ENCODE measurements around the gene UBL4A.

The UBL4A gene

DNA sequence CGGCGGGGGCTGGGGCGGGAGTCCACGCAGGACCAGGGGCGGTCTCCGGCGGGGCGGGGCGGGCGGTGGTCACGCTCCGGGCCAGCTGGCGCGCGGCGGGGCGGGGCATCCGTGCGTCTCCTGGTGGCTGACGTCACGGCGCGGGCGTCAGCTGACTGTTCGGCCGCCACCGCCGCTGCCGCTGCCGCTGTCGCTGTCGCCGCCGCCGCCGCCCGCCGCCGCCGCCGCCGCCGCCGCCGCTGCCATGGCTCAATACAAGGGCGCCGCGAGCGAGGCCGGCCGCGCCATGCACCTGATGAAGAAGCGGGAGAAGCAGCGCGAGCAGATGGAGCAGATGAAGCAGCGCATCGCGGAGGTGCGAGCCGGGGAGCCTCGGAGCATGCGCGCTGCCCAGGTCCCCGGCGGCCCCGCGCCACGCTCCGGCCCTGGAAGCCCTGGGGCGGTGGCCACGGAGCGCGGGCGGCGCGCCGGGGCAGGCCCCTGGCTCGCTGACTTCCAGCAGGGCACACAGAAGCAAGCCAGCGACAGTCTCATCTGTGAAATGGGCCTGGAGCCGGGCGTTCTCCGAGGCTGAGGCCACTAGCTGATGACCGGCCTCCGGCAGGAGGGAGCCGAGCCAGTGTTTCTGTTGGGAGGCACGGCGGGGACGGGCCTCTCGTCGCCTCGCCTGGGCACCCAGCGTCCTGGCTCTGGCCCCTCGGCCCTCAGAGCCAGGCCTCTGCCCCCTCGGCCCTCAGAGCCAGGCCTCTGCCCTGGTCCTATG is 42.2 kb downstream of the UBL4A start, which contains the start of gene FAM50A:
Gene FAM50A (plus strand): TSS at position 150 of the 763 bp plus-strand sequence. CDS start 95 bp downstream, at position 245.
- DNase-seq (ENCODE audit: insufficient read length, low spot score), result peak; percentile 87
- TF ChIP-seq SPI1 (IDR thresholded peaks at IDR 0.05; ENCODE audit: low read depth, low read length) (no peak), POU2F2 (IDR thresholded peaks at IDR 0.05; ENCODE audit: low read depth, low read length) (no peak), TAF1 (IDR thresholded peaks at IDR 0.05; ENCODE audit: low read depth, low read length) (no peak), POLR2A (IDR thresholded peaks at IDR 0.05; ENCODE audit: low read depth, low read length) (no peak), POLR2AphosphoS5 (IDR thresholded peaks at IDR 0.05; ENCODE audit: low read depth, low read length) (no peak), PAX5 (IDR thresholded peaks at IDR 0.05; ENCODE audit: insufficient read depth, low read length, severe bottlenecking) (no peak)
- FAIRE-seq, result peak; percentile 96

DNA sequence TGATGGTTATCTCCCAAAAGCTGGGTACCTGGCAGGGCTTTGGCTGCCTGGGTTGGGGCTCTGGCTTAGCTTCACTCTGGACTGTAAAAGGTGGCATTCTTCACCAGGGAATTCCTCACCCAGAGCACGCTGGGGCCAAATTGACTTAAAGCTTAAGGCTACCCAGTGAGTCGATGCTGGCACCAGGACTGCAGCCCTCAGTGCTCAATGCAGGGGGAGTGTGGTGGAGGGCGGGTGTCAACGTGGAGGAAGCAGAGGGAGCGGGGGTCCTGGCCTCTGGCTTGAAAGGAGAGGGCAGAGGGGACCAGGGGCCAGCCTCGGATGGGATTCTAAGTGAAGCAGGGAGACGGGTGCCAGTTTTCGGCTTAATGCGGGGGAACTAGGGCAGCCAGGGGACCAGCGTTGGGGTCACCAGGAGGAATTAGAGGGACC is 42.9 kb downstream of the UBL4A start:
- DNase-seq (ENCODE audit: insufficient read length, low spot score) (no peak), FAIRE-seq (peak; percentile 54)
- TF ChIP-seq POLR2AphosphoS5 (IDR thresholded peaks at IDR 0.05; ENCODE audit: low read depth, low read length) (no peak), TAF1 (IDR thresholded peaks at IDR 0.05; ENCODE audit: low read depth, low read length) (no peak), POLR2A (IDR thresholded peaks at IDR 0.05; ENCODE audit: low read depth, low read length) (no peak), POU2F2 (IDR thresholded peaks at IDR 0.05; ENCODE audit: low read depth, low read length) (no peak), SPI1 (IDR thresholded peaks at IDR 0.05; ENCODE audit: low read depth, low read length) (no peak), PAX5 (IDR thresholded peaks at IDR 0.05; ENCODE audit: insufficient read depth, low read length, severe bottlenecking) (no peak)

DNA sequence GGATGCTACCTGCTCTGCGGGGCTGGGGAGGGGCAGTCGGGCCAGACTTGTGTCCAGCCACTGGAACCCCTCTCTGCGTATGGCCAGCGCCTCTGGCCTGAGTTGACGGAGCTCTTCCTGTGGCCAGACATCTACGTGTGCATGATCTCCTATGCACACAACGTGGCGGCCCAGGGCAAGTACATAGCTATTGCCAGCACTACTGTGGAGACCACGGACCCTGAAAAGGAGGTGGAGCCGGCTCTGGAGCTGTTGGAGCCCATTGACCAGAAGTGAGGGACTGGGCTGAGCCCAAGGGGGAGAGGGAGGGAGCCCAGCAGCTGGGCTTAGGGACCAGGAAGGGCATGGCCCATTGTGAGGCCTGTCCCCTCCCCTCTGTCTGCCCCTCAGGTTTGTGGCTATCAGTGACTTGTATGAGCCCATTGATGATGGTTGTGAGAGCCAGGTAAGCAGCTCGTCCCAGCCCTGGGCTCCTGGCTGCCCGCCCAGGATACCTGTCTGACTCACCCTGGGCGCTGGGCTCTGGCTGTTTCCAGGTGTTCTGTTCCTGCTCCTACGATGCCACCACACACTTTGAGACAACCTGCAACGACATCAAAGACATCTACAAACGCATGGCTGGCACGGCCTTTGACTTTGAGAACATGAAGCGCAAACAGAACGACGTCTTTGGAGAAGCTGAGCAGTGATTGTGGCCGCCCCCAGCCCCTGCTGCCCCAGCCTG is 44.3 kb downstream of the UBL4A start:
- TF ChIP-seq POLR2A (IDR thresholded peaks at IDR 0.05; ENCODE audit: low read depth, low read length) (no peak), TAF1 (IDR thresholded peaks at IDR 0.05; ENCODE audit: low read depth, low read length) (no peak), POLR2AphosphoS5 (IDR thresholded peaks at IDR 0.05; ENCODE audit: low read depth, low read length) (no peak), POU2F2 (IDR thresholded peaks at IDR 0.05; ENCODE audit: low read depth, low read length) (no peak), PAX5 (IDR thresholded peaks at IDR 0.05; ENCODE audit: insufficient read depth, low read length, severe bottlenecking) (no peak), SPI1 (IDR thresholded peaks at IDR 0.05; ENCODE audit: low read depth, low read length) (no peak)
- no peak for DNase-seq (ENCODE audit: insufficient read length, low spot score)
- no peak for FAIRE-seq

DNA sequence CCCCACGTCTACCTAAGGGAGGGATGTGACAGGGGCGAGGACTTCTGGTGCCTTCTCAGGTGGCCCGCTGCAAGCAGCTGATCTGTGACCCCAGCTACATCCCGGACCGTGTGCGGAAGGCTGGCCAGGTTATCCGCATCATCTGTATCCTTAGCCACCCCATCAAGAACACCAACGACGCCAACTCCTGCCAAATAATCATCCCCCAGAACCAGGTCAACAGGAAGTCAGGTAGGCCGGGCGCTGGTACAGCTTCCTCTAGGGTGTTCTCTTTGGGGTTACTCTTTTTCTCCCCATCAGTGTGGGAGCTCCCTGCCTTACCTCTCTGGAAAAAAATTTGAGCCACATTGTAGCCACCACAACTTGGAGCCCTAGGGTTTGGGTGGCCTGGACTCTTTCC is 44.9 kb downstream of the UBL4A start:
- FAIRE-seq (no peak), DNase-seq (ENCODE audit: insufficient read length, low spot score) (no peak)
- TF ChIP-seq TAF1 (IDR thresholded peaks at IDR 0.05; ENCODE audit: low read depth, low read length), result no peak
- TF ChIP-seq POU2F2 (IDR thresholded peaks at IDR 0.05; ENCODE audit: low read depth, low read length), result no peak
- no peak for TF ChIP-seq POLR2AphosphoS5 (IDR thresholded peaks at IDR 0.05; ENCODE audit: low read depth, low read length)
- no peak for TF ChIP-seq PAX5 (IDR thresholded peaks at IDR 0.05; ENCODE audit: insufficient read depth, low read length, severe bottlenecking)
- TF ChIP-seq SPI1 (IDR thresholded peaks at IDR 0.05; ENCODE audit: low read depth, low read length), result no peak
- no peak for TF ChIP-seq POLR2A (IDR thresholded peaks at IDR 0.05; ENCODE audit: low read depth, low read length)

DNA sequence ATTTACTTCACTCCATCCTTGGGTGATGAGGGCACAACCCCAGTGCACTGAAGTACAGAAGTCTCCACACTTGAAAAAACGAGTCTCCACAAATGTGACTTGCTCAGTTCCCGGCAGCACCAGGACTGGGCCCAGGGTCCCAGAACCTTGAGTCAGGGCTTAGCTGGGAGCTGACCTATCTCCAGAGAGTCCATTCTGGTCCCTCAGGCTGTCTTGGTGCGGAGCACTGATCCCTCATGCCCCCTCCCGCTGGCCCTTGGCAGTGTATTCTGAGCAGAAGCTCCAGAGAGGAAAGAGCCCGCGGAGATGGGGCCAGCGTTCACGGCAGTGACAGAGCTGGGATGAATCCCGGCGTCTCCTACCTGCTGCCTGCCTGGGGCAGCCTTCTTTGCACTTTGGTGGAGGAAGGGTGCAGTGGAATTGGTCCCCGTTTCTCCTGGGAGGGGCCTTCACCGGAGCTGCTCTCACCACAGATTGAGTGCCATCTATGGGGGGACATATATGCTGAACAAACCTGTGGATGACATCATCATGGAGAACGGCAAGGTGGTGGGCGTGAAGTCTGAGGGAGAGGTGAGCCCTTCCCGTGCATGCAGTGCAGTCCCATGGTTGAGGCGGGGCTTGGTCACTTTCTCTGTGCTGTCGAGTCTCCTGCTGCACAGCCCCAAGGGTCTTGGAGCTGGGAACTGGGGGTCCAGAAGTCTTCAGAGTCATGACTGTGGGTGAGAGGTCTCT is 45.6 kb downstream of the UBL4A start:
- DNase-seq (ENCODE audit: insufficient read length, low spot score) (no peak), FAIRE-seq (peak; percentile 40)
- TF ChIP-seq POU2F2 (IDR thresholded peaks at IDR 0.05; ENCODE audit: low read depth, low read length), result no peak
- TF ChIP-seq TAF1 (IDR thresholded peaks at IDR 0.05; ENCODE audit: low read depth, low read length), result no peak
- TF ChIP-seq POLR2A (IDR thresholded peaks at IDR 0.05; ENCODE audit: low read depth, low read length), result no peak
- TF ChIP-seq PAX5 (IDR thresholded peaks at IDR 0.05; ENCODE audit: insufficient read depth, low read length, severe bottlenecking), result no peak
- no peak for TF ChIP-seq SPI1 (IDR thresholded peaks at IDR 0.05; ENCODE audit: low read depth, low read length)
- TF ChIP-seq POLR2AphosphoS5 (IDR thresholded peaks at IDR 0.05; ENCODE audit: low read depth, low read length), result no peak

DNA sequence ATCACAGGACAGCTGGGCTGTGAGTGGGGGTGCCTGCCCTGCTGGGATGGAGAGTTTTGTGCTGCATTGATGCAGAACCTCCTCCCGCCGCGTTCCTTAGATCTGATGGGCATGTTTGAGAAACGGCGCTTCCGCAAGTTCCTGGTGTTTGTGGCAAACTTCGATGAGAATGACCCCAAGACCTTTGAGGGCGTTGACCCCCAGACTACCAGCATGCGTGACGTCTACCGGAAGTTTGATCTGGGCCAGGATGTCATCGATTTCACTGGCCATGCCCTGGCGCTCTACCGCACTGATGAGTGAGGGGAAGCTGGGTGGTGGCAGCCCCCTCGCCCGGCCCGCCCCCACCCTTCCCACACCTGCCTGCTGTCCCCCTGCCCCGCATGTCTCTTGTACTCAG is 46.6 kb downstream of the UBL4A start:
- FAIRE-seq, result no peak
- no peak for TF ChIP-seq TAF1 (IDR thresholded peaks at IDR 0.05; ENCODE audit: low read depth, low read length)
- TF ChIP-seq PAX5 (IDR thresholded peaks at IDR 0.05; ENCODE audit: insufficient read depth, low read length, severe bottlenecking), result no peak
- TF ChIP-seq POU2F2 (IDR thresholded peaks at IDR 0.05; ENCODE audit: low read depth, low read length), result no peak
- TF ChIP-seq POLR2A (IDR thresholded peaks at IDR 0.05; ENCODE audit: low read depth, low read length), result no peak
- no peak for TF ChIP-seq POLR2AphosphoS5 (IDR thresholded peaks at IDR 0.05; ENCODE audit: low read depth, low read length)
- no peak for TF ChIP-seq SPI1 (IDR thresholded peaks at IDR 0.05; ENCODE audit: low read depth, low read length)
- DNase-seq (ENCODE audit: insufficient read length, low spot score), result no peak

DNA sequence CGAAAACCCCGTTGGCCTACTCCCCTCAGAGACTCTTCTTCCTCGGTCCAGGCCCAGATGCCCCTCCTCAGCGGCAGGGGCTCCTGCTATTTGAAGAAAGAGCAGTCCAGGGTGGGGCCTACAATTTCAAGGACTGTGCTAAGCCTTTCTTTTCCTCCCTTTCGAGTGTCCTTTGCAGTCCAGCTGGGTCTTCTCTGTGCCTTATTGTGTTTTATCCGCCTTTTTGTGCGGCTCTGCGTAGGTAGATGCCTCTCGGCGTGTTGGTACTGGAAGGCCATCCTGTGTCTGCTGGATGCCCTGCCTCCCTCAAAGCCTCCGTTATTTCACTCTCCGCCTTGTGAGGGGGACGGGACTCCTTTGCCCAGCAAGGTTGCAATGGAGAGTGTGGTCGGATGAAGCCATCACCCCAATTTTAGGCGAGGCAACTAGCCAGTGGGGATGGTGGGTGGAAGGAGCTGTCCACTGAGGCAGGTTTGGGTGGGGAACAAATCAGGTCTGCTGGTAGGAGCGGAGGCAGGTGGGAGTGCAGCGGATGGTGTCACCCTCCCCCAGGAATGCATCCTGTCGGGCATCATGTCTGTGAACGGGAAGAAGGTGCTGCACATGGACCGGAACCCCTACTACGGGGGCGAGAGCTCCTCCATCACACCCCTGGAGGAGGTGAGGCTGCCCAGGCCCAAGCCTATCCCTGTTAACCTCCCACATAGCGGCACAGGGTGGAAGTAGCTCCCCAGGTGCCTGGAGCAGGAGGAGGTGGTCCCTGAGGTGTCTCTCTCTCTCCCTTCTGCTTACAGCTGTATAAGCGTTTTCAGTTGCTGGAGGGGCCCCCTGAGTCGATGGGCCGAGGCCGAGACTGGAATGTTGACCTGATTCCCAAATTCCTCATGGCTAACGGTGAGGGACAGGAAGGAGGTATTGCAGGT is 48.2 kb downstream of the UBL4A start:
- FAIRE-seq, result peak; percentile 83
- DNase-seq (ENCODE audit: insufficient read length, low spot score), result no peak
- TF ChIP-seq TAF1 (IDR thresholded peaks at IDR 0.05; ENCODE audit: low read depth, low read length) (no peak), SPI1 (IDR thresholded peaks at IDR 0.05; ENCODE audit: low read depth, low read length) (no peak), POLR2AphosphoS5 (IDR thresholded peaks at IDR 0.05; ENCODE audit: low read depth, low read length) (no peak), POU2F2 (IDR thresholded peaks at IDR 0.05; ENCODE audit: low read depth, low read length) (no peak), POLR2A (IDR thresholded peaks at IDR 0.05; ENCODE audit: low read depth, low read length) (no peak), PAX5 (IDR thresholded peaks at IDR 0.05; ENCODE audit: insufficient read depth, low read length, severe bottlenecking) (no peak)
